ENCODE results near the gene RPL29.

- TF ChIP-seq ZC3H10 (CRISPR knock-in tag; IDR thresholded peaks at IDR 0.05) = no peak
- TF ChIP-seq, protein P1, sequence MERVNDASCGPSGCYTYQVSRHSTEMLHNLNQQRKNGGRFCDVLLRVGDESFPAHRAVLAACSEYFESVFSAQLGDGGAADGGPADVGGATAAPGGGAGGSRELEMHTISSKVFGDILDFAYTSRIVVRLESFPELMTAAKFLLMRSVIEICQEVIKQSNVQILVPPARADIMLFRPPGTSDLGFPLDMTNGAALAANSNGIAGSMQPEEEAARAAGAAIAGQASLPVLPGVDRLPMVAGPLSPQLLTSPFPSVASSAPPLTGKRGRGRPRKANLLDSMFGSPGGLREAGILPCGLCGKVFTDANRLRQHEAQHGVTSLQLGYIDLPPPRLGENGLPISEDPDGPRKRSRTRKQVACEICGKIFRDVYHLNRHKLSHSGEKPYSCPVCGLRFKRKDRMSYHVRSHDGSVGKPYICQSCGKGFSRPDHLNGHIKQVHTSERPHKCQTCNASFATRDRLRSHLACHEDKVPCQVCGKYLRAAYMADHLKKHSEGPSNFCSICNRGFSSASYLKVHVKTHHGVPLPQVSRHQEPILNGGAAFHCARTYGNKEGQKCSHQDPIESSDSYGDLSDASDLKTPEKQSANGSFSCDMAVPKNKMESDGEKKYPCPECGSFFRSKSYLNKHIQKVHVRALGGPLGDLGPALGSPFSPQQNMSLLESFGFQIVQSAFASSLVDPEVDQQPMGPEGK (CRISPR knock-in tag; IDR thresholded peaks at IDR 0.05; ENCODE audit: borderline replicate concordance) = no peak
- no peak for TF ChIP-seq OSR1 (CRISPR knock-in tag; IDR thresholded peaks at IDR 0.05)
- no peak for TF ChIP-seq PPARA (CRISPR knock-in tag; IDR thresholded peaks at IDR 0.05; ENCODE audit: borderline replicate concordance)
- no peak for TF ChIP-seq POU6F1 (CRISPR knock-in tag; IDR thresholded peaks at IDR 0.05; ENCODE audit: borderline replicate concordance, low read depth)
- TF ChIP-seq ZFP30 (CRISPR knock-in tag; IDR thresholded peaks at IDR 0.05) = no peak
- TF ChIP-seq SNAI2 (CRISPR knock-in tag; IDR thresholded peaks at IDR 0.05) = no peak
- TF ChIP-seq CSDC2 (CRISPR knock-in tag; IDR thresholded peaks at IDR 0.05) = no peak
- no peak for TF ChIP-seq GLIS3 (CRISPR knock-in tag; IDR thresholded peaks at IDR 0.05)
- TF ChIP-seq RARB (CRISPR knock-in tag; IDR thresholded peaks at IDR 0.05) = no peak
Observed at GRCh38 chr3:52007291-52007690, 11.6 kb upstream of the RPL29 start.
